H1 (cell line): ENCODE measurements around the gene CAVIN1. TPM values are rescaled to one million over a fixed set of nuclear protein-coding genes. Genes with fewer than 3 reads are reported as not detected.

ENCODE experiments used
- CTCF ChIA-PET: fragments of 300-600 bp; sonication (Branson Sonifier 250); formaldehyde crosslinking; loops from one replicate; lab custom pipeline; 2021; ENCODE audit not compliant: partially characterized antibody; lab: Charles Lee
- POLR2A ChIA-PET: fragments of 300-600 bp; sonication (Branson Sonifier 250); formaldehyde crosslinking; loops from one replicate; lab custom pipeline; 2021; ENCODE audit warnings: inconsistent platforms; ENCODE audit not compliant: partially characterized antibody; lab: Charles Lee
- DNase-seq, 2 experiments: peaks; one replicate each; pipeline versions ENCODE4 v3.0.0 to v3.0.0-alpha.2; 2010 to 2022; ENCODE audit warnings: low spot score in 2 of 2, low read depth in 1 of 2, mixed read lengths in 1 of 2
- FAIRE-seq: peaks from 2 replicates; lab custom pipeline; 2011; peaks lifted over from hg19 to GRCh38; lab: Jason Lieb, UNC
- H2AFZ ChIP-seq: 2 replicates; pipeline ENCODE4 v1.8.1; 2012; ENCODE audit warnings: low read length, inconsistent platforms
- H2AK5ac ChIP-seq: 2 replicates; pipeline ENCODE4 v1.6.1; 2013; ENCODE audit warnings: low read depth, low read length
- H2BK120ac ChIP-seq: replicated peaks from 2 replicates; pipeline ENCODE3; 2013; ENCODE audit warnings: low read depth, low read length, inconsistent platforms
- H2BK12ac ChIP-seq: 2 replicates; pipeline ENCODE4 v1.6.1; 2013; ENCODE audit warnings: low read depth, low read length
- H2BK15ac ChIP-seq: 2 replicates; pipeline ENCODE4 v1.6.1; 2013; ENCODE audit warnings: low read length
- H2BK20ac ChIP-seq: 2 replicates; pipeline ENCODE4 v1.6.1; 2013; ENCODE audit warnings: low read length
- H2BK5ac ChIP-seq: 2 replicates; pipeline ENCODE4 v1.6.1; 2013; ENCODE audit warnings: low read depth, low read length
- H3K14ac ChIP-seq: 2 replicates; pipeline ENCODE4 v1.6.1; 2013; ENCODE audit warnings: inconsistent platforms; ENCODE audit not compliant: insufficient read length
- H3K18ac ChIP-seq: 2 replicates; pipeline ENCODE4 v1.6.1; 2013; ENCODE audit warnings: low read length; ENCODE audit errors: extremely low read depth
- H3K23ac ChIP-seq: 2 replicates; pipeline ENCODE4 v1.6.1; 2013; ENCODE audit warnings: inconsistent platforms; ENCODE audit not compliant: insufficient read length
- H3K23me2 ChIP-seq: 2 replicates; pipeline ENCODE4 v1.6.1; 2013; ENCODE audit warnings: low read depth, low read length
- H3K27ac ChIP-seq: 2 replicates; pipeline ENCODE4 v1.6.1; 2011; ENCODE audit warnings: low read depth, low read length, inconsistent platforms
- H3K27me3 ChIP-seq, 4 experiments: replicated peaks in 1 of 4; 1 replicate in 1 of 4; 2 replicates in 3 of 4; pipeline versions ENCODE4 v1.6.1 to v1.8.1; 2011 to 2013; ENCODE audit warnings: low read length in 3 of 4, mild to moderate bottlenecking in 3 of 4, inconsistent platforms in 2 of 4, mixed read lengths in 2 of 4, moderate library complexity in 1 of 4; ENCODE audit not compliant: control insufficient read depth in 3 of 4, insufficient read depth in 3 of 4; ENCODE audit errors: extremely low read depth in 1 of 4
- H3K36me3 ChIP-seq, 4 experiments: 2 replicates each; pipeline versions ENCODE4 v1.6.1 to v1.8.1; 2011 to 2013; ENCODE audit warnings: mild to moderate bottlenecking in 4 of 4, low read length in 3 of 4, moderate library complexity in 2 of 4, control low read depth in 1 of 4, inconsistent platforms in 1 of 4; ENCODE audit not compliant: insufficient read depth in 4 of 4, control insufficient read depth in 2 of 4
- H3K4ac ChIP-seq: replicated peaks from 2 replicates; pipeline ENCODE3; 2013; ENCODE audit warnings: low read length, low read depth, mixed read lengths, inconsistent platforms; ENCODE audit not compliant: insufficient read length
- H3K4me1 ChIP-seq, 4 experiments: replicated peaks in 1 of 4; 1 replicate in 1 of 4; 2 replicates in 3 of 4; pipeline versions ENCODE4 v1.6.1 to v1.8.1; 2011 to 2013; ENCODE audit warnings: low read length in 3 of 4, inconsistent platforms in 2 of 4, mixed read lengths in 1 of 4; ENCODE audit not compliant: insufficient read depth in 4 of 4, control insufficient read depth in 3 of 4
- H3K4me2 ChIP-seq, 2 experiments: 2 replicates each; pipeline versions ENCODE4 v1.6.1 to v1.8.1; 2011 to 2013; ENCODE audit warnings: low read depth in 2 of 2, low read length in 2 of 2, control low read depth in 1 of 2, inconsistent platforms in 1 of 2, mild to moderate bottlenecking in 1 of 2; ENCODE audit not compliant: insufficient read depth in 1 of 2
- H3K4me3 ChIP-seq, 4 experiments: fragments of 200-600, 300-600 bp in 1 of 4; sonication (generic), shearing (Covaris generic), sonication (Bioruptor Twin) in 1 of 4; 2 replicates each; pipeline versions ENCODE4 v1.5.1 to v1.8.1; 2011 to 2016; ENCODE audit warnings: low read length in 4 of 4, low read depth in 3 of 4, control low read depth in 2 of 4, inconsistent platforms in 2 of 4, mild to moderate bottlenecking in 2 of 4, mixed read lengths in 1 of 4, moderate library complexity in 1 of 4; ENCODE audit not compliant: insufficient read depth in 2 of 4; ENCODE audit errors: extremely low read depth in 1 of 4
- H3K56ac ChIP-seq: replicated peaks from 2 replicates; pipeline ENCODE3; 2013; ENCODE audit warnings: low read depth, mild to moderate bottlenecking, mixed read lengths, low read length, inconsistent platforms; ENCODE audit not compliant: insufficient read length
- H3K79me1 ChIP-seq: 2 replicates; pipeline ENCODE4 v1.6.1; 2013; ENCODE audit warnings: low read depth, low read length, control low read depth
- H3K79me2 ChIP-seq, 2 experiments: 2 replicates each; pipeline versions ENCODE4 v1.6.1 to v1.8.1; 2012 to 2013; ENCODE audit warnings: low read length in 2 of 2, mild to moderate bottlenecking in 2 of 2, inconsistent platforms in 1 of 2; ENCODE audit not compliant: insufficient read depth in 2 of 2, control insufficient read depth in 1 of 2
- H3K9ac ChIP-seq, 4 experiments: replicated peaks in 1 of 4; 1 replicate in 1 of 4; 2 replicates in 3 of 4; pipeline versions ENCODE4 v1.6.1 to v1.8.1; 2011 to 2013; ENCODE audit warnings: low read depth in 3 of 4, low read length in 3 of 4, control low read depth in 2 of 4, mild to moderate bottlenecking in 2 of 4, moderate library complexity in 2 of 4, inconsistent platforms in 1 of 4; ENCODE audit errors: extremely low read depth in 1 of 4
- H3K9me3 ChIP-seq, 2 experiments: 2 replicates each; pipeline versions ENCODE4 v1.6.1 to v1.8.1; 2012 to 2013; ENCODE audit warnings: mild to moderate bottlenecking in 2 of 2, moderate library complexity in 2 of 2, control low read depth in 1 of 2, inconsistent platforms in 1 of 2, low read depth in 1 of 2, low read length in 1 of 2, mixed read lengths in 1 of 2; ENCODE audit not compliant: insufficient read depth in 2 of 2
- H4K20me1 ChIP-seq, 2 experiments: replicated peaks in 1 of 2; 2 replicates each; pipeline versions ENCODE3 to v1.8.1; 2011 to 2013; ENCODE audit warnings: inconsistent platforms in 2 of 2, low read length in 2 of 2, mild to moderate bottlenecking in 1 of 2; ENCODE audit not compliant: insufficient read depth in 2 of 2, control insufficient read depth in 1 of 2
- H4K5ac ChIP-seq: 2 replicates; pipeline ENCODE4 v1.6.1; 2013; ENCODE audit warnings: low read length, low read depth, mixed read lengths, inconsistent platforms; ENCODE audit not compliant: insufficient read length
- H4K8ac ChIP-seq: 2 replicates; pipeline ENCODE4 v1.8.0; 2013; ENCODE audit warnings: mild to moderate bottlenecking, moderate library complexity, low read length, inconsistent platforms; ENCODE audit not compliant: insufficient read depth; ENCODE audit errors: extremely low read depth
- H4K91ac ChIP-seq: replicated peaks from 2 replicates; pipeline ENCODE3; 2013; ENCODE audit warnings: low read length, mixed read lengths, inconsistent platforms; ENCODE audit not compliant: insufficient read length
- CHD1 ChIP-seq: IDR thresholded peaks from 2 replicates; pipeline ENCODE4 v1.6.1; 2012; ENCODE audit warnings: low read depth, low read length, improper control_type of control experiment
- EGR1 ChIP-seq: IDR thresholded peaks from 2 replicates; pipeline ENCODE4 v1.6.1; 2011; ENCODE audit warnings: low read depth, low read length, borderline replicate concordance
- FOSL1 ChIP-seq: IDR thresholded peaks from 2 replicates; pipeline ENCODE4 v1.6.1; 2011; ENCODE audit warnings: mild to moderate bottlenecking, low read depth, low read length, moderate library complexity; ENCODE audit not compliant: insufficient read depth
- GABPA ChIP-seq: IDR thresholded peaks from 2 replicates; pipeline ENCODE4 v1.6.1; 2011; ENCODE audit warnings: mild to moderate bottlenecking, low read length, moderate library complexity, borderline replicate concordance; ENCODE audit not compliant: insufficient read depth
- HDAC6 ChIP-seq: IDR thresholded peaks from one replicate; pipeline ENCODE4 v1.7.1; 2012; ENCODE audit warnings: low read depth, mild to moderate bottlenecking, inconsistent platforms, low read length, moderate library complexity
- MAX ChIP-seq: IDR thresholded peaks from 2 replicates; pipeline ENCODE4 v1.6.1; 2012; ENCODE audit warnings: inconsistent platforms
- RAD21 ChIP-seq, 2 experiments: IDR thresholded peaks in 1 of 2; conservative IDR thresholded peaks in 1 of 2; 2 replicates each; pipeline ENCODE4 v1.6.1; 2011; ENCODE audit warnings: low read depth in 2 of 2, low read length in 2 of 2, improper control_type of control experiment in 1 of 2, inconsistent platforms in 1 of 2, mild to moderate bottlenecking in 1 of 2, moderate library complexity in 1 of 2
- SIRT6 ChIP-seq: IDR thresholded peaks from one replicate; pipeline ENCODE4 v1.7.1; 2012; ENCODE audit warnings: low read length, inconsistent platforms
- SP4 ChIP-seq: IDR thresholded peaks from 2 replicates; pipeline ENCODE4 v1.6.1; 2012; ENCODE audit warnings: low read length, inconsistent platforms
- TAF7 ChIP-seq: optimal IDR thresholded peaks from 2 replicates; pipeline ENCODE3; 2011; ENCODE audit warnings: low read depth, mild to moderate bottlenecking, inconsistent platforms, low read length, moderate library complexity, borderline replicate concordance
- WGBS, 2 experiments: shearing (Covaris generic) in 1 of 2; methylation state at CpG; one replicate each; pipeline versions ENCODE4 v1.1.6 to v1.1.7; 2013 to 2015; ENCODE audit warnings: low lambda C conversion rate in 2 of 2, mixed read lengths in 2 of 2, inconsistent platforms in 1 of 2, low coverage in 1 of 2, missing lambda C conversion rate in 1 of 2; ENCODE audit not compliant: insufficient replicate concordance in 2 of 2, insufficient coverage in 1 of 2, insufficient read length in 1 of 2; ENCODE audit errors: extremely low coverage in 1 of 2, missing lambda C conversion rate in 1 of 2; 5-methylcytosine and 5-hydroxymethylcytosine counted together
- polyA plus RNA-seq, 7 experiments: library from polyadenylated mRNA; depleted of rRNA in 3 of 7; stranded (reverse) in 5 of 7; unstranded in 2 of 7; fragments of >200 nt in 5 of 7; fragments of 200-250 nt in 2 of 7; gene quantifications; 1 replicate in 5 of 7; 2 replicates in 1 of 7; 4 replicates in 1 of 7; pipeline versions ENCODE4 v1.2.1 to v1.2.3, GENCODE V29; 2011 to 2013; ENCODE audit warnings: missing spikeins in 2 of 7, mixed read lengths in 2 of 7
- total RNA-seq: library from RNA; stranded (reverse); fragmentation: NEBNext Ultra II Directional; extraction: Animal tissue kit (Norgen Biotek cat#: 25700); gene quantifications from 2 replicates; pipeline ENCODE4 v1.2.1, GENCODE V29; 2021
- TF ChIP-seq, protein P1 (sequence below): IDR thresholded peaks from 2 replicates; pipeline ENCODE4 v1.6.1; 2012; ENCODE audit warnings: inconsistent platforms

CAVIN1 gene
- total and polyA plus RNA-seq, 2 of the 8 experiments (the other 6 are each of a cell fraction or from before 2014, with no cell fraction given) = 16.2 to 41.6 TPM

- FAIRE-seq (no peak), DNase-seq (no peak)
- POLR2A ChIA-PET = interaction anchor here (0.6 to 3.8 kb wide), 5 partner anchors 11 to 98 kb away, joined by 3 to 12 read pairs (median 5); partner anchors contain the start of gene CAVIN1
- no peaks in the 10 kb centered on the region for H3K9me3 ChIP-seq
- no peak overlapping the region for H2BK12ac ChIP-seq
- no peak overlapping the region for H3K4ac ChIP-seq
- H3K79me1 ChIP-seq = 0 out of 2 replicates have a peak, but pooled peaks cover 2% of the 10 kb centered on the region
- no peak overlapping the region for H2BK120ac ChIP-seq
- H3K14ac ChIP-seq = no peak overlapping the region
- peaks cover 2 to 3% of the 10 kb centered on the region in 2 experiments for H4K20me1 ChIP-seq
- no peaks in the 10 kb centered on the region for H3K23me2 ChIP-seq
- H3K27me3 ChIP-seq = no peaks in the 10 kb centered on the region
- H3K18ac ChIP-seq = no peak overlapping the region
- no peak overlapping the region for H3K4me2 ChIP-seq
- H3K79me2 ChIP-seq = no peaks in the 10 kb centered on the region; a peak in 1 of 4 replicates
- H3K27ac ChIP-seq = no peak overlapping the region
- no peak overlapping the region for H2BK15ac ChIP-seq
- no peak overlapping the region for H2AFZ ChIP-seq
- no peak overlapping the region for H3K4me3 ChIP-seq
- H4K8ac ChIP-seq = no peak overlapping the region
- no peak overlapping the region for H3K23ac ChIP-seq
- H3K56ac ChIP-seq = no peak overlapping the region
- peaks cover 8 to 15% (median 10%) of the 10 kb centered on the region in 4 experiments for H3K4me1 ChIP-seq
- 54% methylated on average over 5 of the region's 5 CpGs; no CpG with 5 or more reads in 1 of the 2 experiments for WGBS, 2 experiments
- no peak overlapping the region for H2BK20ac ChIP-seq
- CTCF ChIA-PET = interaction anchor here (0.6 to 23.6 kb wide), 7 partner anchors 10 to 118 kb away, joined by 3 to 542 read pairs (median 4); no protein-coding TSS in a partner anchor
- no peak overlapping the region for H2AK5ac ChIP-seq
- no peak overlapping the region for H4K5ac ChIP-seq
- peaks cover 0 to 5% (median 1%) of the 10 kb centered on the region in 4 experiments; a peak in 3 of 8 replicates for H3K36me3 ChIP-seq
- H2BK5ac ChIP-seq = no peak overlapping the region
- no peak overlapping the region for H4K91ac ChIP-seq
- no peak overlapping the region for H3K9ac ChIP-seq
- TF ChIP-seq TAF7 (no peak), CHD1 (no peak), MAX (no peak), EGR1 (no peak), GABPA (no peak), RAD21 (IDR thresholded peaks at IDR 0.05 in 1 of 2, conservative IDR thresholded peaks at IDR 0.05 in 1 of 2; ENCODE audit: low read depth in 2 of 2, low read length in 2 of 2) (no peak), HDAC6 (no peak), FOSL1 (no peak), SIRT6 (no peak), SP4 (no peak)
- TF ChIP-seq, protein P1, sequence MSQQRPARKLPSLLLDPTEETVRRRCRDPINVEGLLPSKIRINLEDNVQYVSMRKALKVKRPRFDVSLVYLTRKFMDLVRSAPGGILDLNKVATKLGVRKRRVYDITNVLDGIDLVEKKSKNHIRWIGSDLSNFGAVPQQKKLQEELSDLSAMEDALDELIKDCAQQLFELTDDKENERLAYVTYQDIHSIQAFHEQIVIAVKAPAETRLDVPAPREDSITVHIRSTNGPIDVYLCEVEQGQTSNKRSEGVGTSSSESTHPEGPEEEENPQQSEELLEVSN = no peak
These were observed 13.3 kb downstream of the CAVIN1 start for GRCh38 chr17:42409523-42410318.
